CD8-positive, alpha-beta memory T cell (primary cell): ENCODE data around the gene TNFRSF8. TPM values are rescaled to one million over a fixed set of nuclear protein-coding genes. Genes with fewer than 3 reads are reported as not detected.

Experiments
- CTCF ChIA-PET: fragments of 350-600 bp; sonication (Branson Sonifier 250); formaldehyde crosslinking; loops from one replicate; lab custom pipeline; 2021; ENCODE audit warnings: antibody characterized with exemption; lab: Charles Lee
- POLR2A ChIA-PET: fragments of 350-600 bp; sonication (Branson Sonifier 250); formaldehyde crosslinking; loops from one replicate; lab custom pipeline; 2021; ENCODE audit warnings: antibody characterized with exemption; lab: Charles Lee
- DNase-seq, 5 donors: peaks; one replicate each; pipeline versions ENCODE4 v3.0.0 to v3.0.0-alpha.2; 2020 to 2022; ENCODE audit warnings: mixed read lengths in 1 of 5
- H3K27ac ChIP-seq: one replicate; pipeline ENCODE4 v1.7.0; 2013; ENCODE audit warnings: low read depth, mild to moderate bottlenecking, low read length, moderate library complexity
- H3K27me3 ChIP-seq: 2 replicates; pipeline ENCODE4 v1.7.0; 2013; ENCODE audit warnings: low read length, mild to moderate bottlenecking; ENCODE audit not compliant: insufficient read depth, poor library complexity, severe bottlenecking
- H3K36me3 ChIP-seq: 2 replicates; pipeline ENCODE4 v1.7.0; 2013; ENCODE audit warnings: mild to moderate bottlenecking, low read length, moderate library complexity; ENCODE audit not compliant: insufficient read depth
- H3K4me1 ChIP-seq: 2 replicates; pipeline ENCODE4 v1.7.0; 2013; ENCODE audit warnings: mild to moderate bottlenecking, low read length, moderate library complexity; ENCODE audit not compliant: insufficient read depth
- H3K4me3 ChIP-seq: 2 replicates; pipeline ENCODE4 v1.7.0; 2013; ENCODE audit warnings: mild to moderate bottlenecking, low read length
- H3K9me3 ChIP-seq: 2 replicates; pipeline ENCODE4 v1.7.0; 2013; ENCODE audit warnings: mild to moderate bottlenecking, low read length
- H3K27ac Mint-ChIP-seq, 8 donors: one replicate each; pipeline ENCODE4 v1.8.0; 2020 to 2021; ENCODE audit warnings: mixed read lengths in 8 of 8, mild to moderate bottlenecking in 6 of 8, inconsistent platforms in 3 of 8, moderate library complexity in 3 of 8
- H3K27me3 Mint-ChIP-seq, 2 donors: one replicate each; pipeline ENCODE4 v1.8.0; 2020 to 2021; ENCODE audit warnings: mixed read lengths in 2 of 2, mild to moderate bottlenecking in 1 of 2, moderate library complexity in 1 of 2
- H3K36me3 Mint-ChIP-seq, 3 donors: one replicate each; pipeline ENCODE4 v1.8.0; 2020 to 2021; ENCODE audit warnings: mixed read lengths in 3 of 3, inconsistent platforms in 1 of 3, mild to moderate bottlenecking in 1 of 3
- H3K4me1 Mint-ChIP-seq, 3 donors: one replicate each; pipeline ENCODE4 v1.8.0; 2020 to 2021; ENCODE audit warnings: mixed read lengths in 3 of 3, inconsistent platforms in 1 of 3, mild to moderate bottlenecking in 1 of 3
- H3K4me3 Mint-ChIP-seq, 7 donors: one replicate each; pipeline ENCODE4 v1.8.0; 2020 to 2021; ENCODE audit warnings: mixed read lengths in 7 of 7, mild to moderate bottlenecking in 6 of 7, moderate library complexity in 4 of 7, inconsistent platforms in 2 of 7
- H3K9me3 Mint-ChIP-seq, 5 donors: one replicate each; pipeline ENCODE4 v1.8.0; 2020 to 2022; ENCODE audit warnings: mixed read lengths in 5 of 5, mild to moderate bottlenecking in 3 of 5, moderate library complexity in 2 of 5, inconsistent platforms in 1 of 5
- polyA plus RNA-seq: library from polyadenylated mRNA; unstranded; fragments of 300-500 nt; fragmentation: Illumina TruSeq; gene quantifications from one replicate; pipeline ENCODE4 v1.2.3, GENCODE V29; 2021
- total RNA-seq, 2 experiments: library from RNA; stranded (reverse); gene quantifications; one replicate each; pipeline ENCODE4 v1.2.3, GENCODE V29; 2021

TNFRSF8 gene
- total and polyA plus RNA-seq, 3 experiments from 2014 or later: 1.5 to 1.9 TPM; not detected in 1

- Mint-ChIP-seq H3K9me3 (peaks cover 2 to 19% (median 12%) of the 10 kb centered on the region in 5 donors), H3K27ac (no peak overlapping the region), H3K4me1 (peaks cover 14 to 29% (median 19%) of the 10 kb centered on the region in 3 donors), H3K27me3 (peaks cover 3% of the 10 kb centered on the region in 2 donors), H3K4me3 (no peak overlapping the region), H3K36me3 (peaks cover 0 to 7% (median 2%) of the 10 kb centered on the region in 3 donors)
- H3K4me1 ChIP-seq: peaks cover 5% of the 10 kb centered on the region
- H3K9me3 ChIP-seq: no peaks in the 10 kb centered on the region
- no peaks in the 10 kb centered on the region for H3K36me3 ChIP-seq
- no peak overlapping the region for H3K27ac ChIP-seq
- peak in 1 of 5 donors; percentile 14 for DNase-seq
- H3K4me3 ChIP-seq: no peak overlapping the region
- CTCF ChIA-PET: interaction anchor here (1.6 to 1.7 kb wide), 2 partner anchors 8 to 12 kb away, joined by 4 to 5 read pairs; no protein-coding TSS in a partner anchor
- H3K27me3 ChIP-seq: no peaks in the 10 kb centered on the region
- POLR2A ChIA-PET: no interaction called here
Measured at GRCh38 chr1:12080156-12080555, 17.1 kb downstream of the TNFRSF8 start.

GRCh38 chr1:12080773-12081556 lies 17.9 kb downstream of the TNFRSF8 start:
- H3K4me1 ChIP-seq: peaks cover 5% of the 10 kb centered on the region
- CTCF ChIA-PET: no interaction called here
- Mint-ChIP-seq H3K27ac (peak overlapping the region in 1 of 8 donors; percentile 24), H3K27me3 (peaks cover 0 to 3% of the 10 kb centered on the region in 2 donors), H3K9me3 (peaks cover 2 to 19% (median 11%) of the 10 kb centered on the region in 5 donors), H3K4me1 (peaks cover 14 to 29% (median 19%) of the 10 kb centered on the region in 3 donors), H3K36me3 (peaks cover 0 to 7% (median 0%) of the 10 kb centered on the region in 3 donors), H3K4me3 (peak overlapping the region in 1 of 7 donors; percentile 44)
- H3K4me3 ChIP-seq: no peak overlapping the region
- H3K27ac ChIP-seq: no peak overlapping the region
- no peaks in the 10 kb centered on the region for H3K36me3 ChIP-seq
- POLR2A ChIA-PET: no interaction called here
- peak in 1 of 5 donors; percentile 34 for DNase-seq
- H3K9me3 ChIP-seq: no peaks in the 10 kb centered on the region
- no peaks in the 10 kb centered on the region for H3K27me3 ChIP-seq

- H3K27ac Mint-ChIP-seq: peak overlapping the region in 6 of 8 donors; percentile 12 to 97 (median 46)
- POLR2A ChIA-PET: no interaction called here
- CTCF ChIA-PET: interaction anchor here (0.6 kb wide), 1 partner anchor 8 kb away, joined by 3 read pairs; no protein-coding TSS in a partner anchor
Measured at GRCh38 chr1:12081648-12082396, 18.7 kb downstream of the TNFRSF8 start.

GRCh38 chr1:12082988-12083387 lies 19.9 kb downstream of the TNFRSF8 start:
- ChIA-PET POLR2A (no interaction called here), CTCF (no interaction called here)
- Mint-ChIP-seq H3K4me3 (no peak overlapping the region), H3K27ac (no peak overlapping the region), H3K27me3 (peaks cover 0 to 1% of the 10 kb centered on the region in 2 donors), H3K36me3 (peaks cover 0 to 14% (median 0%) of the 10 kb centered on the region in 3 donors), H3K9me3 (peaks cover 2 to 19% (median 11%) of the 10 kb centered on the region in 5 donors), H3K4me1 (peaks cover 24 to 42% (median 27%) of the 10 kb centered on the region in 3 donors)
- no peak overlapping the region for H3K4me3 ChIP-seq
- H3K27ac ChIP-seq: no peak overlapping the region
- H3K36me3 ChIP-seq: no peaks in the 10 kb centered on the region
- H3K9me3 ChIP-seq: no peaks in the 10 kb centered on the region
- DNase-seq: no peak
- H3K27me3 ChIP-seq: no peaks in the 10 kb centered on the region
- H3K4me1 ChIP-seq: peaks cover 14% of the 10 kb centered on the region

More at GRCh38 chr1:12081648-12082396, 18.7 kb downstream of the TNFRSF8 start:
- no peaks in the 10 kb centered on the region for H3K27me3 ChIP-seq
- Mint-ChIP-seq H3K4me1 (peaks cover 18 to 32% (median 19%) of the 10 kb centered on the region in 3 donors), H3K36me3 (peaks cover 0 to 9% (median 0%) of the 10 kb centered on the region in 3 donors), H3K4me3 (peak overlapping the region in 2 of 7 donors; percentile 6 to 7), H3K9me3 (peaks cover 2 to 19% (median 11%) of the 10 kb centered on the region in 5 donors), H3K27me3 (peaks cover 0 to 3% of the 10 kb centered on the region in 2 donors)
- DNase-seq: peak in 1 of 5 donors; percentile 13
- peaks cover 5% of the 10 kb centered on the region for H3K4me1 ChIP-seq
- peak overlapping the region; percentile 3 for H3K27ac ChIP-seq
- no peak overlapping the region for H3K4me3 ChIP-seq
- no peaks in the 10 kb centered on the region for H3K36me3 ChIP-seq
- H3K9me3 ChIP-seq: no peaks in the 10 kb centered on the region

- H3K36me3 ChIP-seq: no peaks in the 10 kb centered on the region
- H3K27ac Mint-ChIP-seq: peak overlapping the region in 4 of 8 donors; percentile 3 to 89 (median 60)
- peaks cover 0 to 14% (median 0%) of the 10 kb centered on the region in 3 donors for H3K36me3 Mint-ChIP-seq
- H3K9me3 ChIP-seq: no peaks in the 10 kb centered on the region
- CTCF ChIA-PET: no interaction called here
- peaks cover 31 to 48% (median 34%) of the 10 kb centered on the region in 3 donors for H3K4me1 Mint-ChIP-seq
- no peak overlapping the region for H3K4me3 Mint-ChIP-seq
- peaks cover 22% of the 10 kb centered on the region for H3K4me1 ChIP-seq
- DNase-seq: no peak
- H3K27ac ChIP-seq: no peak overlapping the region
- H3K9me3 Mint-ChIP-seq: peaks cover 2 to 19% (median 11%) of the 10 kb centered on the region in 5 donors
- H3K4me3 ChIP-seq: no peak overlapping the region
- no peaks in the 10 kb centered on the region for H3K27me3 Mint-ChIP-seq
- H3K27me3 ChIP-seq: no peaks in the 10 kb centered on the region
- POLR2A ChIA-PET: no interaction called here
Measured at GRCh38 chr1:12083766-12084165, 20.7 kb downstream of the TNFRSF8 start.

- ChIA-PET CTCF (no interaction called here), POLR2A (no interaction called here)
- Mint-ChIP-seq H3K4me3 (no peak overlapping the region), H3K9me3 (peaks cover 2 to 19% (median 11%) of the 10 kb centered on the region in 5 donors), H3K27me3 (no peaks in the 10 kb centered on the region), H3K4me1 (peaks cover 45 to 60% (median 47%) of the 10 kb centered on the region in 3 donors), H3K27ac (peak overlapping the region in 3 of 8 donors; percentile 48 to 70 (median 66)), H3K36me3 (peaks cover 0 to 14% (median 0%) of the 10 kb centered on the region in 3 donors)
- H3K36me3 ChIP-seq: no peaks in the 10 kb centered on the region
- DNase-seq: no peak
- no peak overlapping the region for H3K27ac ChIP-seq
- no peaks in the 10 kb centered on the region for H3K27me3 ChIP-seq
- H3K9me3 ChIP-seq: no peaks in the 10 kb centered on the region
- peaks cover 42% of the 10 kb centered on the region for H3K4me1 ChIP-seq
- no peak overlapping the region for H3K4me3 ChIP-seq
Measured at GRCh38 chr1:12085643-12086260, 22.6 kb downstream of the TNFRSF8 start.

- CTCF ChIA-PET: interaction anchor here (1.0 to 1.7 kb wide), 5 partner anchors 8 to 36 kb away, joined by 3 to 9 read pairs (median 4); no protein-coding TSS in a partner anchor
Measured at GRCh38 chr1:12087797-12088314, 24.8 kb downstream of the TNFRSF8 start.

More at GRCh38 chr1:12087797-12088314, 24.8 kb downstream of the TNFRSF8 start:
- H3K9me3 Mint-ChIP-seq: peaks cover 0 to 10% (median 4%) of the 10 kb centered on the region in 5 donors
- POLR2A ChIA-PET: interaction anchor here (1.4 to 1.6 kb wide), 2 partner anchors 15 to 180 kb away, joined by 4 to 8 read pairs; no protein-coding TSS in a partner anchor
- no peaks in the 10 kb centered on the region for H3K9me3 ChIP-seq
- H3K27me3 ChIP-seq: no peaks in the 10 kb centered on the region
- peaks cover 0 to 8% (median 0%) of the 10 kb centered on the region in 3 donors for H3K36me3 Mint-ChIP-seq
- H3K4me3 ChIP-seq: peak overlapping the region; percentile 2
- H3K27me3 Mint-ChIP-seq: no peaks in the 10 kb centered on the region
- H3K4me1 Mint-ChIP-seq: peaks cover 44 to 55% (median 47%) of the 10 kb centered on the region in 3 donors
- H3K4me3 Mint-ChIP-seq: peak overlapping the region; percentile 13 to 87 (median 70)
- peak in 4 of 5 donors; percentile 34 to 67 (median 50) for DNase-seq
- H3K27ac Mint-ChIP-seq: peak overlapping the region; percentile 76 to 98 (median 86)
- no peak overlapping the region for H3K27ac ChIP-seq
- H3K4me1 ChIP-seq: peaks cover 37% of the 10 kb centered on the region
- H3K36me3 ChIP-seq: no peaks in the 10 kb centered on the region
